Measurements from ENCODE around the gene FAM53B.
"Not testable (repeated sequence)": the region's sequence is repeated elsewhere in the genome, so short reads cannot be mapped to it uniquely, and the experiment has no call there.

FAM53B gene

DNA sequence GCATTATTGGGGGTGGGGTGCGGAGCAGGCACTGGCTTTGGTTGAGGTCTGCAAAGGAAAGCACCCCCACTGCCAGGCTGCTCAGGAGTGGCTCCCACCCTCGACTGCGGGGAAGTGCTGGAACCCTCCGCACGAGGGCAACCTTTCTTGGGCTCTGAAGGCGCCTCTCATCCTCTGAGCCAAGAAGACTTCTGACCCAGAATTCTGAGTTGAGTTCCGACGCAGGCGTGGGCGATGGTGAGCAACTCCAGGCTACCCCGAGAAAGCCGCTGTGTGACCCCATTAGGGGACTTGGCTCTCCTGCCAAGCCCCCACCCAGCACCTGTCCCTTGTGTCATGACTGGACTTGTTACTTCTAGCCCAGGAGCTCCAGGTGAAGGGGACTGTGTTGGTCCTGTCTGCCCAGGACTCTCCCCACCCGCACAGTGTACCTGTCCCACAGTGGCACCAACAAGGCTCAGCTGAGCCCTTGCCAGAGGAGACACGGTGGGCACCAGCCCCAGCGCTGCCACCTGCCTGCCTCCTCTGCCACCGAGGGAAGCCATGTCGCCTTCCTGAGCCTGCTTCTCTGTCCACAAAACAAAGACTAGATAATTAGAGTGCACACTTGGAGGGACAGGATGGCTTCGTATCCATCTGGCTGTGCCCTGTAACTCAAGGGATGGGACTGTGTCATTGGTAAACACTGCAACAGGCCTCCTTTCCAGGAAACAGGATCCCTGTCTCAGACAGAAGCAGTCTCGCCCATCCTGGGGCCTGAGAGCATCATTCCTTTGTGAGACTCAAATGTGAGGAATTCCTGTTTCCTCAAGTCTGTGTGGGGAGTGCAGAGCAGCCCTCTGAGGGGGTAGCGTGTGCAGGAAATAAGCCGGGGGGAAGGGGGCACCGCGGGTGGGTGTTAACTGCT is 153.7 kb downstream of the FAM53B start:
- no peaks in the 10 kb centered on the region for H3K9me3 ChIP-seq
- no peaks in the 10 kb centered on the region for H3K4me1 ChIP-seq (ENCODE audit: control insufficient read depth in 1 of 2, insufficient read depth in 1 of 2, low read depth in 1 of 2, low read length in 1 of 2)
- H3K27me3 ChIP-seq, result peaks cover 18% of the 10 kb centered on the region
- no peak overlapping the region for H3K27ac ChIP-seq
- H3K36me3 ChIP-seq, result no peaks in the 10 kb centered on the region
- TF ChIP-seq, protein P1, sequence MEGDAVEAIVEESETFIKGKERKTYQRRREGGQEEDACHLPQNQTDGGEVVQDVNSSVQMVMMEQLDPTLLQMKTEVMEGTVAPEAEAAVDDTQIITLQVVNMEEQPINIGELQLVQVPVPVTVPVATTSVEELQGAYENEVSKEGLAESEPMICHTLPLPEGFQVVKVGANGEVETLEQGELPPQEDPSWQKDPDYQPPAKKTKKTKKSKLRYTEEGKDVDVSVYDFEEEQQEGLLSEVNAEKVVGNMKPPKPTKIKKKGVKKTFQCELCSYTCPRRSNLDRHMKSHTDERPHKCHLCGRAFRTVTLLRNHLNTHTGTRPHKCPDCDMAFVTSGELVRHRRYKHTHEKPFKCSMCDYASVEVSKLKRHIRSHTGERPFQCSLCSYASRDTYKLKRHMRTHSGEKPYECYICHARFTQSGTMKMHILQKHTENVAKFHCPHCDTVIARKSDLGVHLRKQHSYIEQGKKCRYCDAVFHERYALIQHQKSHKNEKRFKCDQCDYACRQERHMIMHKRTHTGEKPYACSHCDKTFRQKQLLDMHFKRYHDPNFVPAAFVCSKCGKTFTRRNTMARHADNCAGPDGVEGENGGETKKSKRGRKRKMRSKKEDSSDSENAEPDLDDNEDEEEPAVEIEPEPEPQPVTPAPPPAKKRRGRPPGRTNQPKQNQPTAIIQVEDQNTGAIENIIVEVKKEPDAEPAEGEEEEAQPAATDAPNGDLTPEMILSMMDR (IDR thresholded peaks at IDR 0.05), result no peak
- H3K4me3 ChIP-seq (ENCODE audit: low read depth in 1 of 2, low read length in 1 of 2), result no peak overlapping the region

DNA sequence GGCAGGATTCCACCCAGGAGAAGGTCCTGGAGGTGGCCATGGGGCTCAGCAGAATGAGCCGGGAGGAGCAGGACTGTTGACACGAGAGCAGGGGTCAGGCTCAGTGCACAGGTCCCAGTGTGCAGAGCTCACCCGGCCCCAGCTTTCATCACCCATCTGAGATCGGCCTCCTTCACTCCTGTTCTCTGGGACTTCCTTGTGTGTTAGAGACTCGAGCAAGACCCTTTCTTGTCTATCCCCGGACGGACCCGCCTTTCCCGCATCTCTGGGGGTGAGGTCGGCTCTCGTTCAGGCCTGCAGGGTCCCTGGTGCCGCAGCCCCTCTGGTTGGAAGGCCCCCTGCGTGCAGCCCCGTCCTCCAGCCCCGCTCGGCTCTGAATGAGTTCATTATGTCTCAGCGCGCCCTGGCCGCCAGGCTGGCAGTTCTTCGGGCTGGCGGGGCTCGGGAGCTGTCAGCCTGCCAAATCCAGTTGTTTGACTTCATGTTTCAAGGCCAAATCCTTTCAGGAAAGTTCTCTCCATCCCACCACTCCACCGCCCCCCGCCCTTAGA is 154.6 kb downstream of the FAM53B start:
- no peak overlapping the region for H3K4me3 ChIP-seq (ENCODE audit: low read depth in 1 of 2, low read length in 1 of 2)
- TF ChIP-seq, protein P1 (IDR thresholded peaks at IDR 0.05), result no peak
- H3K27ac ChIP-seq, result no peak overlapping the region
- H3K36me3 ChIP-seq, result no peaks in the 10 kb centered on the region
- H3K4me1 ChIP-seq (ENCODE audit: control insufficient read depth in 1 of 2, insufficient read depth in 1 of 2, low read depth in 1 of 2, low read length in 1 of 2), result no peaks in the 10 kb centered on the region
- H3K9me3 ChIP-seq, result no peaks in the 10 kb centered on the region
- H3K27me3 ChIP-seq, result peaks cover 18% of the 10 kb centered on the region

DNA sequence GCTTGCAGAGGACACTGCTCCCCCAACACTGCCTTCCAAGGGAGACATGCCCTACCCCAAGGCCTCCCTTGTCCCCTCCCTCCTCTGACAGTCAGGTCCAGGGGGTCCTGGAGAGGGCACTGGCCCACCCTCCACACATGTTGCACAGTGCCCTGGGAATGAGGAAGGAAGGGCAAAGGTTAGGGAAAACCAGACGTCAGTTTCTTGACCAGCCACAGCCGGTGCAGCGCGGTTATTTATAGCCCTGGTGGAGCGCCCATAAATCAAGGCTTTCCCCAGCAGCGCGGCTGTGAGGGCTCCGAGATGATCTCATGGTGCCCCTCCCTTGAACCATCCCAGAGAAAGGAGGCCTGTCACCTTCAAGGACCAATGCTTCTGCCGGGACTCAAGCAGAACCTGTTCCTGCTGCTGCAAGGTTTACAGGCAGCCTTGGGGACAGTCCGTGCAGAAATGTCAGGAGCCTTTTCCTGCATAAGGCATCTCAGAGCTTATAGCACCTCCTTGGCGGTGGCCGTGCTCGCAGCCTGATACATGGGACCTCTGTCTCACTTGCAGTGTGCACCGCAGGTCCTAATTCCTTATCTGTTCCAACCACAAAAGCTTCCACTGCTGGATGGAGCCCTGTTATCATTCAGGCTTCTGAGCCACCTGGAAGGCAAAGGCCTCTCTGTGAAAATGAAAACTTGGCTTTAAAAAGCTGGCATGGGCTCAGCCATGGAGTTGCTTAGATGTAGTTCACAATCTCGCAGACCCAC is 155.3 kb downstream of the FAM53B start:
- no peaks in the 10 kb centered on the region for H3K4me1 ChIP-seq (ENCODE audit: control insufficient read depth in 1 of 2, insufficient read depth in 1 of 2, low read depth in 1 of 2, low read length in 1 of 2)
- no peak overlapping the region for H3K4me3 ChIP-seq (ENCODE audit: low read depth in 1 of 2, low read length in 1 of 2)
- H3K27me3 ChIP-seq, result peaks cover 18% of the 10 kb centered on the region
- H3K36me3 ChIP-seq, result no peaks in the 10 kb centered on the region
- TF ChIP-seq, protein P1 (IDR thresholded peaks at IDR 0.05), result no peak
- no peaks in the 10 kb centered on the region for H3K9me3 ChIP-seq
- no peak overlapping the region for H3K27ac ChIP-seq

DNA sequence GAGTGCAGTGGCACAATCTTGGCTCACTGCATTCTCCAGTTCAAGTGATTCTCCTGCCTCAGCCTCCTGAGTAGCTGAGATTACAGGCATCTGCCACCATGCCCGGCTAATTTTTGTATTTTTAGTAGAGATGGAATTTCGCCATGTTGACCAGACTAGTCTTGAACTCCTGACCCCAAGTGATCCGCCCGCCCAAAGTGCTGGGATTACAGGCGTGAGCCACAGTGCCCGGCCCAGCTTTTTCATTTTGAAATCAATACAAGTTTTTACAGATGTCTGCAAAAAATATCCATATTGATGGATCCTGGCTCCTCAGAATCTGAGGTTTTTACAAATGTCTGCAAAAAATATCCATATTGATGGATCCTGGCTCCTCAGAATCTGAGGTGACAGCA is 155.8 kb downstream of the FAM53B start:
- H3K9me3 ChIP-seq; H3K4me3 ChIP-seq (ENCODE audit: low read depth in 1 of 2, low read length in 1 of 2); H3K27ac ChIP-seq; H3K36me3 ChIP-seq; H3K4me1 ChIP-seq (ENCODE audit: control insufficient read depth in 1 of 2, insufficient read depth in 1 of 2, low read depth in 1 of 2, low read length in 1 of 2): not testable (repeated sequence)
- peaks cover 18% of the 10 kb centered on the region for H3K27me3 ChIP-seq

DNA sequence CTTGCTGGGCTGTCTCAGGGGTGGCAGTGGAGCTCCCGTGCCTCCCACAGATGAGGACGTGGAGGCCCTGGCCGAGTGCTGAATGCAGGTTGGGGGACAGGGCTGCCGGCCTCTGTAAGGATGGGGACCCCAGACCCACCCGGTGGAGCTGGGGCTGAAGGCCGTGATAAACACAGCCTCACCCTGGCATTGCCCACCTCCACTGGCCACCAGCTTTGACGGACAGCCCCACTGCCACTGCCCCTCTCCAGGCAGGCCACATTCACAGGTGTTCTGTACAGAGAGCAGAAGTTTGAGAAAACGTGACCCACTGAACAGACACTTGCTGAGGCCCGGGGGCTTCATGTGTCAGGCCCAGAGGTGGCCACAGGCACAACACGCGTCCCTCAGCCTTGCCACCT is 156.4 kb downstream of the FAM53B start:
- TF ChIP-seq, protein P1 (IDR thresholded peaks at IDR 0.05), result no peak
- Histone ChIP-seq H3K9me3 (no peaks in the 10 kb centered on the region), H3K27me3 (peaks cover 18% of the 10 kb centered on the region), H3K27ac (no peak overlapping the region), H3K4me3 (ENCODE audit: low read depth in 1 of 2, low read length in 1 of 2) (no peak overlapping the region), H3K4me1 (ENCODE audit: control insufficient read depth in 1 of 2, insufficient read depth in 1 of 2, low read depth in 1 of 2, low read length in 1 of 2) (no peaks in the 10 kb centered on the region), H3K36me3 (no peaks in the 10 kb centered on the region)
